ENCODE results near the gene VPS36.

DNA sequence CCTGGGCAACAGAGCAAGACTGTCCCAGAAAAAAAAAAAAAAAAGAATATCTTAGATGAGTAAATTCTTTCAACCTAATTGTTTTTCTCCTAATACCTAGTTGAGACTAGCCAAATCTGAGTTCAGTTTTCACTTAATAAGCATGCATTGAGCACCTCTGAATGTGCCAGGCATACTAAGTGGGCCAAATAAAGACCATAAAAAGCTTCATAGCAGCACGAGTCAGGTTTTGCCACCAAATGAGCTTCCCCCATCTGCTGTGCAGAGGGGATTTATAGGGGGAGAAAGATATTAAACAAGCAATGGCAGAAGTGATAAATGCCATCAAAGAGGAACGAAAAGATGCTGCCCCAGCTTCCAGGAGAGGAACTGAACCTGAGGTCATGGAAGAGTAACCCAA is 55.8 kb downstream of the VPS36 start:
- TF ChIP-seq, protein P1, sequence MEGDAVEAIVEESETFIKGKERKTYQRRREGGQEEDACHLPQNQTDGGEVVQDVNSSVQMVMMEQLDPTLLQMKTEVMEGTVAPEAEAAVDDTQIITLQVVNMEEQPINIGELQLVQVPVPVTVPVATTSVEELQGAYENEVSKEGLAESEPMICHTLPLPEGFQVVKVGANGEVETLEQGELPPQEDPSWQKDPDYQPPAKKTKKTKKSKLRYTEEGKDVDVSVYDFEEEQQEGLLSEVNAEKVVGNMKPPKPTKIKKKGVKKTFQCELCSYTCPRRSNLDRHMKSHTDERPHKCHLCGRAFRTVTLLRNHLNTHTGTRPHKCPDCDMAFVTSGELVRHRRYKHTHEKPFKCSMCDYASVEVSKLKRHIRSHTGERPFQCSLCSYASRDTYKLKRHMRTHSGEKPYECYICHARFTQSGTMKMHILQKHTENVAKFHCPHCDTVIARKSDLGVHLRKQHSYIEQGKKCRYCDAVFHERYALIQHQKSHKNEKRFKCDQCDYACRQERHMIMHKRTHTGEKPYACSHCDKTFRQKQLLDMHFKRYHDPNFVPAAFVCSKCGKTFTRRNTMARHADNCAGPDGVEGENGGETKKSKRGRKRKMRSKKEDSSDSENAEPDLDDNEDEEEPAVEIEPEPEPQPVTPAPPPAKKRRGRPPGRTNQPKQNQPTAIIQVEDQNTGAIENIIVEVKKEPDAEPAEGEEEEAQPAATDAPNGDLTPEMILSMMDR (optimal IDR thresholded peaks at IDR 0.05 in 1 of 3, IDR thresholded peaks at IDR 0.05 in 1 of 3, conservative IDR thresholded peaks at IDR 0.05 in 1 of 3; ENCODE audit: extremely low read depth in 1 of 3, insufficient read depth in 2 of 3, low read length in 3 of 3): no peak
- TF ChIP-seq EZH2 (IDR thresholded peaks at IDR 0.05; ENCODE audit: low read length): no peak
